Femur (tissue), 1 donor: Measurements from ENCODE around the gene FIG4.
"Not testable (repeated sequence)": the region's sequence is repeated elsewhere in the genome, so short reads cannot be mapped to it uniquely, and the experiment has no call there.

Experiments used
- DNase-seq: peaks from one replicate; pipeline ENCODE4 v3.0.0-alpha.2; 2017

Gene FIG4

GRCh38 chr6:109762769-109763441, 71.8 kb downstream of the FIG4 start:
- DNase-seq = no peak

- no peak for DNase-seq
Observed at GRCh38 chr6:109766167-109766566, 75.1 kb downstream of the FIG4 start.

GRCh38 chr6:109767961-109768360, 76.9 kb downstream of the FIG4 start:
- DNase-seq = no peak

GRCh38 chr6:109768485-109768884, 77.4 kb downstream of the FIG4 start:
- DNase-seq = no peak

GRCh38 chr6:109769213-109769612, 78.1 kb downstream of the FIG4 start:
- DNase-seq = no peak

GRCh38 chr6:109770047-109770446, 79.0 kb downstream of the FIG4 start:
- DNase-seq = no peak

- no peak for DNase-seq
Observed at GRCh38 chr6:109770779-109771178, 79.7 kb downstream of the FIG4 start.

GRCh38 chr6:109771939-109772755, 81.1 kb downstream of the FIG4 start:
- DNase-seq = not testable (repeated sequence)

GRCh38 chr6:109772883-109773431, 81.9 kb downstream of the FIG4 start:
- no peak for DNase-seq

- DNase-seq = no peak
Observed at GRCh38 chr6:109781001-109781400, 89.9 kb downstream of the FIG4 start.

- DNase-seq = no peak
Observed at GRCh38 chr6:109782491-109782999, 91.4 kb downstream of the FIG4 start.

GRCh38 chr6:109783250-109783986, 92.3 kb downstream of the FIG4 start:
- no peak for DNase-seq

- DNase-seq = no peak
Observed at GRCh38 chr6:109787312-109787711, 96.2 kb downstream of the FIG4 start.

- peak; percentile 29 for DNase-seq
Observed at GRCh38 chr6:109788687-109789086, 97.6 kb downstream of the FIG4 start.

GRCh38 chr6:109790131-109790530, 99.0 kb downstream of the FIG4 start:
- DNase-seq = no peak

- DNase-seq = peak; percentile 27
Observed at GRCh38 chr6:109791301-109791700, 100.2 kb downstream of the FIG4 start.

GRCh38 chr6:109793021-109793420, 101.9 kb downstream of the FIG4 start:
- no peak for DNase-seq

- peak; percentile 58 for DNase-seq
Observed at GRCh38 chr6:109793792-109794191, 102.7 kb downstream of the FIG4 start.

GRCh38 chr6:109794201-109794923, 103.3 kb downstream of the FIG4 start:
- peak; percentile 22 for DNase-seq

GRCh38 chr6:109795994-109796555, 105.0 kb downstream of the FIG4 start:
- DNase-seq = no peak

GRCh38 chr6:109799129-109799528, 108.0 kb downstream of the FIG4 start:
- no peak for DNase-seq

- DNase-seq = no peak
Observed at GRCh38 chr6:109799664-109800063, 108.6 kb downstream of the FIG4 start.
